Motor neuron (in vitro differentiated cells): Measurements from ENCODE around the gene ME3. TPM values are rescaled to one million over a fixed set of nuclear protein-coding genes. Genes with fewer than 3 reads are reported as not detected.
"Not testable (repeated sequence)": the region's sequence is repeated elsewhere in the genome, so short reads cannot be mapped to it uniquely, and the experiment has no call there.

ENCODE experiments used
- ATAC-seq, 8 experiments: fragments of 200-7000 bp; cut with Tn5 transposase; replicated peaks in 6 of 8; 2 replicates each; pipeline ENCODE4 v1.8.0; 2021; ENCODE audit warnings: mild to moderate bottlenecking in 8 of 8, moderate library complexity in 8 of 8
- H3K27ac ChIP-seq, 2 donors: fragments of 250-450 bp; sonication (Bioruptor Pico); 2 replicates each; pipeline ENCODE4 v1.9.0; 2021; ENCODE audit warnings: antibody characterized with exemption in 2 of 2, mild to moderate bottlenecking in 2 of 2, moderate library complexity in 1 of 2
- H3K4me1 ChIP-seq, 2 donors: fragments of 250-450 bp; sonication (Bioruptor Pico); replicated peaks in 1 of 2; 2 replicates each; pipeline ENCODE4 v1.6.1; 2021; ENCODE audit warnings: antibody characterized with exemption in 2 of 2, mild to moderate bottlenecking in 2 of 2, moderate library complexity in 1 of 2
- H3K4me3 ChIP-seq, 5 donors: fragments of 250-450 bp; sonication (Bioruptor Pico); 2 replicates each; pipeline ENCODE4 v1.9.0; 2021; ENCODE audit warnings: antibody characterized with exemption in 5 of 5, mild to moderate bottlenecking in 5 of 5, moderate library complexity in 4 of 5
- WGBS, 10 experiments: fragments of 450-650 bp; shearing (Covaris generic); methylation state at CpG; one replicate each; pipeline ENCODE4 v1.0.0; 2022; 5-methylcytosine and 5-hydroxymethylcytosine counted together
- in situ Hi-C, 9 experiments: fragments of 400-800 bp; cut with MboI; loops; one replicate each; pipeline ENCODE4 v1.15.0; 2021; ENCODE audit warnings: low sequenced_read_pairs in 9 of 9, low pct_unique_long_range_greater_than_20kb in 2 of 9; ENCODE audit not compliant: unreplicated experiment in 9 of 9
- total RNA-seq, 8 experiments: library from RNA; unstranded; fragments of 300-600 nt; gene quantifications; 2 replicates each; pipeline versions ENCODE4 v1.2.3 to v1.2.4, GENCODE V29; 2022

Gene ME3
- total RNA-seq, 8 experiments from 2014 or later = 3.3 to 13.0 (median 9.6) TPM

DNA sequence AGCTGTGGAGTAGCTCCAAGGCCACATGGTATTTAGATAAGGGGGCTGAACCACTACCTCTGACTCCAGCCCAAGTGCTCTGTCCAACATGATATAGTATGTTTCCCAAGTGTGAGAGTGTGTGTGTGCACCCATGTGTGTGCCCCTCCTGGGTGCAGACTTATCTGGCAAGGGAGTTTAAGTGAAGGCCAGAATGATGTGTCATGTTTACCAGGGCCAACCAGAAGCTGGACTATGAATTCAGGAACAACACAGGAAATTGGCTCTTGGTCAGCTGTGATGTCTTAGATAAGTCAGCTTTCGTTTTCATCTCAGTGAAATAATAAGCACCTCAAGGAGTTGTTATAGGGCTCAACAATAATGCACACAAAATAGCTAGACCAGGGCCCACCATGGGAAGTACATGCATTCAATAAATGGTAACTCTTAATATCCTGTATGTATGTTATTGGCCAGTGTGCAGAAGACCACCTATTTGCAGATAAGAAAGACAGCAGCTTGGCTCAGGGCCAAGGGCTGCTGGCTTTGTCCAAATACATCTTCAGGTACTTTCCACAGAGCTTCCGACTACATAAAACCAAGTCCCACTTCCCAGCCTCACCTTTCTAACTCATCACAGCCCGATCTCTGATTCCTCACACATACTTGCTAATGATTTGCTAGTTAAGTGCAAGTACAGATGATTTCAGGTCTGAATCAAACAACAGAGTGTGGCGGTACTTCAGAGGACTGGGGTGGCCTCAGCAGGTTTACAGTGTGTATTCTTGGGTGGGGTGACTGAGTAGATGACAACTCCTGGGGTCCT lies 120.9 kb downstream of the ME3 start:
- in situ Hi-C loops = no loop called here
- peak in 2 of 8 experiments; percentile 78 to 83 for ATAC-seq
- Histone ChIP-seq H3K4me1 (peaks cover 0 to 5% of the 10 kb centered on the region in 2 donors), H3K27ac (no peak overlapping the region), H3K4me3 (no peak overlapping the region)
- WGBS, 10 experiments = 75 to 100% (median 90%) methylated on average over 1 to 3 of the region's 4 CpGs; no CpG with 5 or more reads in 2 of the 10 experiments

DNA sequence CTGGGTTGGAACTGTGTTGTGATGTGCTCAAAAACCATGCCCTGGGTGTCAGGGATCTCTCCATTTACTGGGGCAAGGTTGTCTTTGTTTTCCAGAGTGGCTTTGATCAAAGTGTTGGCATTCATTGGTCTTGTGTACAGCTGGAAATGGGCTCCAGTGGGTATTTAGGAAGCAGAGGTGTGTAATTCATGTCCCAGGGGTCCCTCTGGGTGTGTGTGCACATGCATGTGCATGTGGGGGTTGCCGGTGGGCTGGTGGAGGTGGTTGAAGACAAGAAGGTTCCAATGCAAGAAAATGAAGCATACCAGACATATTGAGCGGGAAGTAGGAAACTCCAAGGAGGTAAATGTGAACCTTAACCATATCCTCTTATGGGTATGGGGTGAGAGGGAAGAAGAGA lies 121.7 kb downstream of the ME3 start:
- no peak overlapping the region for H3K4me3 ChIP-seq
- in situ Hi-C loops = no loop called here
- 100% methylated on average over 1 to 2 of the region's 2 CpGs; no CpG with 5 or more reads in 2 of the 10 experiments for WGBS, 10 experiments
- H3K4me1 ChIP-seq = peaks cover 0 to 5% of the 10 kb centered on the region in 2 donors
- no peak overlapping the region for H3K27ac ChIP-seq
- no peak for ATAC-seq

DNA sequence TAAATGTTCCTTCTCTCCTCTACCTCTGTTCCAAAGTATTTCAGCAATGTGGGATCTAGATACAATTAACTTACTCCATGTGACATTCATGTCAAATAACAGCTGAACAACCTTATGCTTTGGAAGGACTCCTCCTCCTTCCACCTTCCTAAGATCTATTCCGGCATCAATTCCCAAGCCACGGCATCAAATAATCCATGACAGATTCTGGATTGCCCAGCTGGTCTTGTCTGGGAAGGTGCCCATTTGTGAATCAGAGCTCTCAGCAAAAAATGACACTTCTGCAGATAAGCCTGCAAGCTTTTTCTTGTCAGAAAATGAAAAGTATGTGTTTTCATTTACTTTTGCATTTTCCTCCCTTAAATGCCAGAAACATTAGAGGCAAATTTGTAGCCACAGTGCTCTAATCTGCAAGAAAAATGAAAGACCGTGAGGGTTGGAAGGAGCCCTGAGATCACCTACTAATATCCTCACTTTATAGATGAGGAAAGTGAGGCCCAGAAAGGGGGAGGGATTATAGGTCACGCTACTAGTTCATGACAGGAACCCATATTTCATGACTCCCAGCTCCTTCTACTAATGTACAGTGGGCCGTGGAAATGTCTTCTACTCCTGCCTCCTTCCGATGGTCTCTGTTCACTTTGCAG lies 124.0 kb downstream of the ME3 start:
- in situ Hi-C loops = no loop called here
- no peak overlapping the region for H3K27ac ChIP-seq
- ATAC-seq = no peak
- peaks cover 0 to 5% of the 10 kb centered on the region in 2 donors for H3K4me1 ChIP-seq
- 17 to 92% (median 80%) methylated on average over 2 to 6 of the region's 6 CpGs; no CpG with 5 or more reads in 1 of the 10 experiments for WGBS, 10 experiments
- no peak overlapping the region for H3K4me3 ChIP-seq

DNA sequence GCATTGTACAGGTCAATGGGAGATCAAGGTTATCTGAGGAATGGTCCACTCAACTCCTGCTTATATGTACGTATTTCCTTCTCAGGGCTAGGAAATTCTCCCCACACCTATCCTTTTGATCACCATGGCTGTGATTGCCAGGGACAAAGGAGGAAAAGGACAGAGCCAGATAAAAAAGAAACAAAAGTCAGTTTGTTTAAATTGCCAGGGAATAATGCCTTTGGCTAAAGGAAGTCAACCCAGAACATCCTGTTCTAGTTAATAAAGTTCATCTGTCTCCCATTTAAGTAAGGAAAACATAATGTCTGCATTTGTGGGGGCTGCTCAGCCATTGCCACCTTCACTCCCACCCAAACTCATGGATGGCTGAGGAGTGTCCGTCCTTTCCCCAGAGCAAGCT lies 124.7 kb downstream of the ME3 start:
- Histone ChIP-seq H3K4me3 (no peak overlapping the region), H3K27ac (no peak overlapping the region), H3K4me1 (peaks cover 0 to 5% of the 10 kb centered on the region in 2 donors)
- 60 to 100% (median 82%) methylated on average over 1 to 2 of the region's 2 CpGs; no CpG with 5 or more reads in 4 of the 10 experiments for WGBS, 10 experiments
- no peak for ATAC-seq
- in situ Hi-C loops = no loop called here

DNA sequence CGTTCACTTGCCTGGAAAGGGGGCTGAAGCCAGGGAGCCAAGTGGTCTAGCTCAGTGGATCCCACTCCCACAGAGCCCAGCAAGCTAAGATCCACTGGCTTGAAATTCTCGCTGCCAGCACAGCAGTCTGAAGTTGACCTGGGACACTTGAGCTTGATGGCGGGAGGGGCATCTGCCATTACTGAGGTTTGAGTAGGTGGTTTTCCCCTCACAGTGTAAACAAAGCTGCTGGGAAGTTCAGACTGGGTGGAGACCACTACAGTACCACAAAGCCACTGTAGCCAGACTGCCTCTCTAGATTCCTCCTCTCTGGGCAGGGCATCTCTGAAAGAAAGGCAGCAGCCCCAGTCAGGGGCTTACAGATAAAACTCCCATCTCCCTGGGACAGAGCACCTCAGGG lies 131.1 kb downstream of the ME3 start:
- H3K27ac ChIP-seq, H3K4me3 ChIP-seq, H3K4me1 ChIP-seq, in situ Hi-C loops, ATAC-seq: not testable (repeated sequence)
- WGBS, 10 experiments = 40 to 100% (median 73%) methylated on average over 1 to 2 of the region's 3 CpGs; no CpG with 5 or more reads in 6 of the 10 experiments

DNA sequence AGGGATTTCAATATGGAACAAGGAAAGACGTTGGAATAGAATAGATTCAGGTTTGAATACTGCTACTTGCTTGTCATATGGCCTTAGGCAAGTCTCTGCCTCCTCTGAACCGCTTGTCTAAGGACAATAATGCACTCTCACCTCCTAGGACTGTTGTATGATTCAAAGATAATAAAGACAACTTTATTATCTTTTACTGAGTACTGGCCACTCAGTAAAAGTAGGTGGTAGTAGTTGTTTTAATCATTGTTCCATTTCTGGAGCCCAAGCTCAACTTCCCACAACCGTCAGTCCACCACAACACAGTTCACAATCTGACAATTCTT lies 134.2 kb downstream of the ME3 start:
- Histone ChIP-seq H3K4me1 (no peaks in the 10 kb centered on the region), H3K4me3 (no peak overlapping the region), H3K27ac (no peak overlapping the region)
- 66 to 100% (median 76%) methylated on average over 1 to 3 of the region's 3 CpGs; no CpG with 5 or more reads in 2 of the 10 experiments for WGBS, 10 experiments
- no peak for ATAC-seq
- in situ Hi-C loops = no loop called here

DNA sequence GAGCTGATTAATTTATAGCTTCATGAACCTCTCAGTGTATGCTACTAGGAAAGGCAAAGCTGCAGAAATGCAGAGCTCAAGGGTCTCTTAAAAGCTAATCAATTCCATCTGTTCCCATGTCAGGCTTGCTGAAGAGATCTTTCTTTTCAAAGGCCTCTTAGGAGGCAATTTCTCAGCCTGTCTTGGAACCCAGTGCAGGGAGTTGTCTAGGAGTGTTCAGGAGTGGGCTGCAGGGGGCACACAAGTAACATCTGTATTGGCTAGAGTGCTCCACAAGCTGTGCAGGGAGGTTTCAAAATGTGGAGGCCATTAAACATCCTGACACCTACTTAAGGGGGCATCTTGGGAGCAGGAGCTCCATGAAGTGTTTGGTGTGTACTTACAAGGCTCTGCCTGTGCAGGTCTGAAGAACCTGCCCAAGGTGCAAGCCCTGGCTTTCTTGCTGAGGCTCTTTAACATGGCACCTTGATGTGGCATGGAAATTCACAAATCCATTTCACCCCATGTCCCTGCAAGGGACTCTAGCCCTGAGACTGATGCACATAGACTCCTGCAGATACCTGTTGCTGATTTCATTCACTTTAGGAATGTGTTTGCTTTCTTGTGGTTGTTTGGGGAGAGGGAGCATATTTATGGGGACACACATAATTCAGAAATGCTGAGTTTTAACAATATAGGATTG lies 134.7 kb downstream of the ME3 start:
- Histone ChIP-seq H3K4me3 (no peak overlapping the region), H3K27ac (no peak overlapping the region), H3K4me1 (no peaks in the 10 kb centered on the region)
- peak in 4 of 8 experiments; percentile 42 to 63 (median 54) for ATAC-seq
- in situ Hi-C loops = no loop called here

DNA sequence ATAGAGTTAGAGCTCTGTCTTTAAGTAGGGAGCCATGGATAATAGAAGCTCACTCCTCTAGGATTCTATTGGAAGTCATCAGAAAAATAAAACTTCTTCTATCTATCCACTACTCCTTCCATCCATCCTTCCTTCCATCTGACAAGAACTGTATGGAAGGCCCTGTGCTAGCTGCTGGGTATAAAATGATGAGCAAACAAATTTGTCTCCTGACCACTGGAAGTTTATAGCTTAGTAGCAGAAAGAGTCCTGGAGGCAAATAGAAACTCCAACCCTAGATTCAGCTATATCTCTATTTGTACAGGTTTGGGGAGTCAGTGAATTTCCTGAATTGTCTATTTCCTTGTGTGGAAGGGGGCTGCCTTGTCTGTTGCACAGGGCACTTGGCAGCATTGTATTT lies 136.6 kb downstream of the ME3 start:
- H3K4me1 ChIP-seq = no peaks in the 10 kb centered on the region
- no peak overlapping the region for H3K4me3 ChIP-seq
- ATAC-seq = no peak
- no peak overlapping the region for H3K27ac ChIP-seq
- in situ Hi-C loops = no loop called here

DNA sequence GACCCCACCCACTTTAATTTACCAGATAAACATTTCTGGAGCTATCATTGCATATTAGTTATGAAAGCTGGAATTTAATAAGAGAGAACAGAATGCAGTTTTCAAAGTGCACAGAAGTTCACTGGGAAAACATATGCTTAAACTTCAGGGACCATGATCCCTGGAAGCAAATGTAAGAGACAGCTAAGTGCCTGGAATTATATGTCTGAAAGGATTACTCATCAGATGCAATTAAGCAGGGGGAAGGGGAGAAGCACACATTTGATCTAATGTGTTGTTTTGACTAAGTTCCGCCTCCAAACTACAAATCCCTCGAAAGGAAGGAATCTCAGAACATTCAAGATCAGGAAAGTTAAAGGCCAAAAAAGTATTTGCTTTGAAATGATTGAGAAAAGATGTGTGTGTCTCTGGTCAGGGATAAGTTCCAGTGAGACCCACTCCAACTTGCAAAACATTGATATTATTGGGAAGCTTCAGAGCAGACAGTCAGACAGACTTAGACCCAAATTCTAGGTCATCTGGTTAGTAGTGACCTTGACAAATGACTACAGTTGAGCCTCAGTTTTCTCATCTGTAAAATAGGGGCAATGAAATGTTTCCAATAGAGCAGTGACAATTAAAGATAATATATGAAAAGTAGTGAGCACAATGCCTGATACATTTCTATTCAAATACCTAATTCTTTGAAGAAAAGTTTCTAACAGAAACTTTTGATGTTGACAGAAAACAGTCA lies 147.6 kb downstream of the ME3 start:
- no peak overlapping the region for H3K4me3 ChIP-seq
- in situ Hi-C loops = loop anchor here in 1 of 9 experiments (25.0 kb wide), 1 partner anchor 88 kb away; no protein-coding TSS in a partner anchor
- 0 to 100% (median 75%) methylated on average over 1 to 2 of the region's 2 CpGs; no CpG with 5 or more reads in 1 of the 10 experiments for WGBS, 10 experiments
- peak in 3 of 8 experiments; percentile 77 to 82 (median 81) for ATAC-seq
- no peak overlapping the region for H3K27ac ChIP-seq
- H3K4me1 ChIP-seq = no peaks in the 10 kb centered on the region

DNA sequence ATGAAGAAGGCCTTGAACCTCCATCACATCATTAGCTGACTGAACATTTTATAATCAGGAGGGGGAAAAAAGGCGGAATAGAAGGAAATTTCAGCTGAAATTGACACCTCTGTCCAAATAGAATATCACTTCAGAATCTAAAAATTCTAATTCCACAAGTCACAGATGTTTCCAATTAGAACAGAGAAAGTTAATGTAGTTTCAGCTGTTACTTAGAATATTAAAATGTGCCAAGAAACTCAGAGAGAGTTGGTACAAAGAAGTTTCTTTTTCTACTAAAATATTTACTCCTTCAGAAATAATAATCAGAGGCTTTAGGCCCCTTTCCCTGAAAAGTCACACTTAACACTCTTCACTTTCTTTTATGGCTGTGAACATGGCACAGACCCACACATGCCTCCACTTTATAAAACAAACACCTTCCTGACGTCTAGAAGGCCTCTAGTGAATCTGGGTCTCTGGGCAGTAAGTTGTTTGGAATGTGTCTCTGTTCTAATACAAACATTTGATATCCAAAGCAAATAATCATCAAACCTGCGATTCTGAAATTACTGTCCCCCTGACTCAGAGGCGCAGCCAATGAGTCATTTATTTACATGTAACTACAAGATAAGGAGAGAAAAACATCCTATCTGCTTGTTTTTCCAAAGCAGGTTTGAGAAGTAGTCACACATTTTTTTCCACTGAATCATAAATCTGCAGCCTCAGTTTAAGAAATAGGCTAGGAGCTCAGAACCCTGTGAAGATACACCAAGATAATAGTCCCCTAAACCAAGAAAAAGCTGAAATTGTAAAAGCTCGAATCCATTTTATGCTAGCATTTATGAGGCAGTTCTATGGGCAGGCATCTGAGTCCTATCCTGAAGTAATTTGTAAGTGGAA lies 148.4 kb downstream of the ME3 start:
- 0 to 88% (median 65%) methylated on average over 1 to 5 of the region's 5 CpGs; no CpG with 5 or more reads in 1 of the 10 experiments for WGBS, 10 experiments
- in situ Hi-C loops = loop anchor here in 1 of 9 experiments (25.0 kb wide), 1 partner anchor 88 kb away; no protein-coding TSS in a partner anchor
- H3K27ac ChIP-seq = no peak overlapping the region
- no peaks in the 10 kb centered on the region for H3K4me1 ChIP-seq
- H3K4me3 ChIP-seq = no peak overlapping the region
- ATAC-seq = peak in 4 of 8 experiments; percentile 74 to 83 (median 80)

DNA sequence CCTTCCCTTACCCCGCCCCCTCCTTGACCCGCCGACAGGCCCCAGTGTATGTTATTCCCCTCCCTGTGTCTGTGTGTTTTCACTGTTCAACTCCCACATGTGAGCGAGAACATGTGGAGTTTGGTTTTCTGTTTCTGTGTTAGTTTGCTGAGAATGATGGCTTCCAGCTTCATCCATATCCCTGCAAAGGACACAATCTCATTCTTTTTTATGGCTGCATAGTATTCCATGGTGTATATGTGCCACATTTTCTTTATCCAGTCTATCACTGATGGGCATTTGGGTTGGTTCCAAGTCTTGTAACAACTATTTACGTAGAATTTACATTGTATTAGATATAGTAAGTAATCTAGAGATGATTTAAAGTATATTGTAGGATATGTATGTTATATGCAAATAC lies 149.9 kb downstream of the ME3 start:
- H3K4me3 ChIP-seq, H3K4me1 ChIP-seq, H3K27ac ChIP-seq, ATAC-seq: not testable (repeated sequence)
- 63 to 100% (median 97%) methylated on average over 1 to 3 of the region's 5 CpGs; no CpG with 5 or more reads in 4 of the 10 experiments for WGBS, 10 experiments
- in situ Hi-C loops = loop anchor here in 1 of 9 experiments (25.0 kb wide), 1 partner anchor 90 kb away; no protein-coding TSS in a partner anchor
